MCF 10A (cell line): ENCODE measurements around the gene TES. TPM values are rescaled to one million over a fixed set of nuclear protein-coding genes. Genes with fewer than 3 reads are reported as not detected.
A peak's percentile ranks its signal among the peaks of the same experiment; 100 is the strongest.

Experiments used
- BruUV-seq: library from RNA; stranded (reverse); fragments of 400-500 nt; replicated peaks from 2 replicates; lab custom pipeline; 2021; lab: Mats Ljungman, UMichigan
- CTCF ChIA-PET: fragments of 300-600 bp; sonication (Branson Sonifier 250); formaldehyde crosslinking; extraction: SDS; loops from one replicate; lab custom pipeline; 2021; ENCODE audit warnings: antibody characterized with exemption, inconsistent platforms; lab: Yijun Ruan, JAX
- POLR2A ChIA-PET: fragments of 300-600, 350-650 bp; sonication (Branson Sonifier 250); formaldehyde crosslinking; extraction: SDS; loops from one replicate; lab custom pipeline; 2020; ENCODE audit warnings: antibody characterized with exemption, inconsistent platforms; lab: Yijun Ruan, JAX
- DNase-seq: peaks from one replicate; pipeline ENCODE4 v3.0.0-alpha.2; 2018; ENCODE audit not compliant: unreplicated experiment
- H3K27ac Mint-ChIP-seq: one replicate; pipeline ENCODE4 v1.8.0; 2022; ENCODE audit warnings: mild to moderate bottlenecking, low read depth, mixed read lengths; ENCODE audit not compliant: unreplicated experiment
- H3K27me3 Mint-ChIP-seq: one replicate; pipeline ENCODE4 v1.8.0; 2022; ENCODE audit warnings: mixed read lengths; ENCODE audit not compliant: insufficient read depth, unreplicated experiment
- H3K36me3 Mint-ChIP-seq: one replicate; pipeline ENCODE4 v1.8.0; 2022; ENCODE audit warnings: mild to moderate bottlenecking, moderate library complexity, mixed read lengths; ENCODE audit not compliant: insufficient read depth, unreplicated experiment
- H3K4me1 Mint-ChIP-seq: one replicate; pipeline ENCODE4 v1.8.0; 2022; ENCODE audit warnings: mixed read lengths; ENCODE audit not compliant: insufficient read depth, unreplicated experiment
- H3K4me3 Mint-ChIP-seq: one replicate; pipeline ENCODE4 v1.8.0; 2022; ENCODE audit warnings: mild to moderate bottlenecking, moderate library complexity, mixed read lengths; ENCODE audit not compliant: unreplicated experiment
- H3K9me3 Mint-ChIP-seq: one replicate; pipeline ENCODE4 v1.8.0; 2022; ENCODE audit warnings: mixed read lengths; ENCODE audit not compliant: unreplicated experiment
- intact Hi-C: fragments of 100-400 bp; cut with micrococcal nuclease; formaldehyde crosslinking; loops from 2 replicates; pipeline ENCODE4 v1.14.1; 2022
- total RNA-seq: library from RNA; stranded (reverse); gene quantifications from 2 replicates; pipeline ENCODE4 v1.2.3, GENCODE V29; 2022
- TF ChIP-seq, protein P1 (sequence below): fragments of 200-600 bp; IDR thresholded peaks from one replicate; pipeline ENCODE4 v1.8.0; 2022; ENCODE audit warnings: antibody characterized with exemption, mild to moderate bottlenecking; ENCODE audit not compliant: unreplicated experiment

TES gene
- total RNA-seq, 1 experiment from 2014 or later: 162 TPM

GRCh38 chr7:116206141-116206540 is 4.2 kb upstream of the TES start:
- ChIA-PET CTCF (interaction anchor here (0.5 to 2.2 kb wide), 5 partner anchors 25 to 1171 kb away, joined by 3 to 10 read pairs (median 4); no protein-coding TSS in a partner anchor), POLR2A (interaction anchor here (1.6 kb wide), 1 partner anchor 29 kb away, joined by 4 read pairs; no protein-coding TSS in a partner anchor)
- intact Hi-C loops: no loop called here
- Mint-ChIP-seq H3K4me3 (no peak overlapping the region), H3K4me1 (peaks cover 8% of the 10 kb centered on the region), H3K36me3 (peaks cover 8% of the 10 kb centered on the region), H3K27ac (no peak overlapping the region), H3K27me3 (no peaks in the 10 kb centered on the region), H3K9me3 (no peaks in the 10 kb centered on the region)
- TF ChIP-seq, protein P1, sequence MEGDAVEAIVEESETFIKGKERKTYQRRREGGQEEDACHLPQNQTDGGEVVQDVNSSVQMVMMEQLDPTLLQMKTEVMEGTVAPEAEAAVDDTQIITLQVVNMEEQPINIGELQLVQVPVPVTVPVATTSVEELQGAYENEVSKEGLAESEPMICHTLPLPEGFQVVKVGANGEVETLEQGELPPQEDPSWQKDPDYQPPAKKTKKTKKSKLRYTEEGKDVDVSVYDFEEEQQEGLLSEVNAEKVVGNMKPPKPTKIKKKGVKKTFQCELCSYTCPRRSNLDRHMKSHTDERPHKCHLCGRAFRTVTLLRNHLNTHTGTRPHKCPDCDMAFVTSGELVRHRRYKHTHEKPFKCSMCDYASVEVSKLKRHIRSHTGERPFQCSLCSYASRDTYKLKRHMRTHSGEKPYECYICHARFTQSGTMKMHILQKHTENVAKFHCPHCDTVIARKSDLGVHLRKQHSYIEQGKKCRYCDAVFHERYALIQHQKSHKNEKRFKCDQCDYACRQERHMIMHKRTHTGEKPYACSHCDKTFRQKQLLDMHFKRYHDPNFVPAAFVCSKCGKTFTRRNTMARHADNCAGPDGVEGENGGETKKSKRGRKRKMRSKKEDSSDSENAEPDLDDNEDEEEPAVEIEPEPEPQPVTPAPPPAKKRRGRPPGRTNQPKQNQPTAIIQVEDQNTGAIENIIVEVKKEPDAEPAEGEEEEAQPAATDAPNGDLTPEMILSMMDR: no peak
- no peak for DNase-seq
- BruUV-seq: no TSS peak

DNA sequence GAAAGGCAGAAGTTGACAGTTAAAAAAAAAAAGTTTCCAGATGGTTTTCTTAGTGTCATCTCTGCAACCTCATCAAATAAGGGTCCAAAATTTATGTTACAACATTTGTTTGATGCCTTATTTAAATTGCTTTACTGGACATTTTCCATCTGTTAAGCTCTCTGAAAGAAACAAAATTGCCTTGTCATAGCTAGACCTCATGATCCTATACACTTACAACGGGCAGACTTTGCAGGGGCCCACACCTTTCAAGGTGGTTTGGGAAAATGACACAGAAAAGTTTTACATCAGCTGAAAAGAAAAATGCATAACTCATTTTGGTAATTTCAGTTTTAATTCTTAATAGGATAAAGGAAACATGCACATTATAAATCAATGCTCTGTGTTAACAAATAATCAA is 1.4 kb upstream of the TES start:
- Mint-ChIP-seq H3K4me3 (no peak overlapping the region), H3K27me3 (no peaks in the 10 kb centered on the region), H3K4me1 (peaks cover 12% of the 10 kb centered on the region), H3K27ac (no peak overlapping the region), H3K36me3 (peaks cover 14% of the 10 kb centered on the region), H3K9me3 (no peaks in the 10 kb centered on the region)
- DNase-seq: no peak
- ChIA-PET CTCF (interaction anchor here (0.6 to 2.6 kb wide), 7 partner anchors 8 to 1505 kb away, joined by 3 to 10 read pairs (median 5); no protein-coding TSS in a partner anchor), POLR2A (interaction anchor here (0.7 to 6.2 kb wide), 6 partner anchors 9 to 422 kb away, joined by 3 to 69 read pairs (median 14); no protein-coding TSS in a partner anchor)
- intact Hi-C loops: no loop called here
- TF ChIP-seq, protein P1: no peak
- no TSS peak for BruUV-seq

GRCh38 chr7:116209561-116210070 is 723 bp upstream of the TES start:
- DNase-seq: no peak
- no peaks in the 10 kb centered on the region for H3K9me3 Mint-ChIP-seq
- TF ChIP-seq, protein P1: no peak
- H3K27ac Mint-ChIP-seq: no peak overlapping the region
- H3K4me1 Mint-ChIP-seq: peaks cover 18% of the 10 kb centered on the region
- BruUV-seq: no TSS peak
- H3K4me3 Mint-ChIP-seq: peak overlapping the region; percentile 95
- no peaks in the 10 kb centered on the region for H3K27me3 Mint-ChIP-seq
- ChIA-PET CTCF (interaction anchor here (0.7 to 3.8 kb wide), 17 partner anchors 9 to 378 kb away, joined by 3 to 35 read pairs (median 6); no protein-coding TSS in a partner anchor), POLR2A (interaction anchor here (0.7 to 6.2 kb wide), 30 partner anchors 10 to 483 kb away, joined by 3 to 110 read pairs (median 10); partner anchors contain the start of genes CAV1 and CAV2)
- H3K36me3 Mint-ChIP-seq: peaks cover 14% of the 10 kb centered on the region
- intact Hi-C loops: no loop called here

GRCh38 chr7:116211006-116211912 is 920 bp downstream of the TES start:
- no peaks in the 10 kb centered on the region for H3K27me3 Mint-ChIP-seq
- peaks cover 14% of the 10 kb centered on the region for H3K36me3 Mint-ChIP-seq
- intact Hi-C loops: loop anchor here (1.0 kb wide), 2 partner anchors 16 to 31 kb away; no protein-coding TSS in a partner anchor
- CTCF ChIA-PET: interaction anchor here (0.7 to 3.8 kb wide), 18 partner anchors 9 to 713 kb away, joined by 3 to 35 read pairs (median 4); no protein-coding TSS in a partner anchor
- H3K4me3 Mint-ChIP-seq: peak overlapping the region; percentile 95
- peaks cover 19% of the 10 kb centered on the region for H3K4me1 Mint-ChIP-seq
- no peaks in the 10 kb centered on the region for H3K9me3 Mint-ChIP-seq
- peak overlapping the region; percentile 98 for H3K27ac Mint-ChIP-seq
- TSS peak; percentile 93 for BruUV-seq
- TF ChIP-seq, protein P1: no peak
- DNase-seq: peak; percentile 90
- POLR2A ChIA-PET: interaction anchor here (0.6 to 6.2 kb wide), 52 partner anchors 7 to 742 kb away, joined by 3 to 110 read pairs (median 5); partner anchors contain the start of genes CAV1, CAV2 and ST7
